Head of caudate nucleus (tissue), 42 donors: ENCODE data around the gene GAS2L2.

Experiments
- DNase-seq, 42 donors: peaks; one replicate each; pipeline versions ENCODE4 v3.0.0 to v3.0.0-alpha.2; 2020 to 2021; ENCODE audit warnings: mixed read lengths in 7 of 42
- intact Hi-C: fragments of 100-400 bp; cut with DNase I; formaldehyde crosslinking; loops from one replicate; pipeline ENCODE4 v1.15.0; 2022

The GAS2L2 gene

GRCh38 chr17:35752945-35753764 lies at the start of gene GAS2L2:
Gene GAS2L2 (minus strand): TSS chr17:35753239. CDS start chr17:35752850, 389 bp downstream.
- intact Hi-C loops, result no loop called here

DNA sequence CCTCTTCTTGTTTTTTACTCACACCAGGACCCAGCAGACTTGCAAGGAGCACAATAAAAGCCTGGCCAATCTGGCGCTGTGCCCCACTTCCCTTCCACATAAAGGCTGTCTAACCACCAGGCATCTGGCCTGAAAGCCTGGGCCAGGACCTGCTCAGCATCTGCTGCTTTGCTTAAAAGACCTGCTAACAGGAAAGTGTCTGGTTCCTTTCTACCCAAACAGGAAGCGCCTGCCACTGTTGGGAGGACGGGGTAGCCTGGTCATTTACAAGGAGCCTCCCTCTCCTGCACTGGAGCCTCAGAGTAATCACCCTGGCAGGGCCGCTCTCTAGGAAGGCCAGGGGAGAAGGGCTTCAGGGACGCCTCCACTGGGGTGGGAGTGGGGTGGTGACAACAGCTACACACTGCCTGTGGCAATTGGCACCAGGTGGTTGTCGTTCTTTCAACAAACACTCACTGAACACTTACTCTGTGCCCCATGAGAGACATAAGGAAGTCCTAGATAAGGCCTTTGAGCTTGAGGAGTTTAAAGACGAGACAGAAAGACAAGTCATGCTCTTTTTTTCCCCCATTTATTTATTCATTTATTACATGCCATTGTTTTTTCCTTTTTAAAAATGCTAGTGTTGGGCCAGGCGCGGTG lies 48.7 kb upstream of the GAS2L2 start:
- intact Hi-C loops, result no loop called here
- peak in 41 of 42 donors; percentile 24 to 79 (median 62) for DNase-seq

More at GRCh38 chr17:35752945-35753764, at the start of gene GAS2L2:
- DNase-seq, result peak in 1 of 42 donors; percentile 25

DNA sequence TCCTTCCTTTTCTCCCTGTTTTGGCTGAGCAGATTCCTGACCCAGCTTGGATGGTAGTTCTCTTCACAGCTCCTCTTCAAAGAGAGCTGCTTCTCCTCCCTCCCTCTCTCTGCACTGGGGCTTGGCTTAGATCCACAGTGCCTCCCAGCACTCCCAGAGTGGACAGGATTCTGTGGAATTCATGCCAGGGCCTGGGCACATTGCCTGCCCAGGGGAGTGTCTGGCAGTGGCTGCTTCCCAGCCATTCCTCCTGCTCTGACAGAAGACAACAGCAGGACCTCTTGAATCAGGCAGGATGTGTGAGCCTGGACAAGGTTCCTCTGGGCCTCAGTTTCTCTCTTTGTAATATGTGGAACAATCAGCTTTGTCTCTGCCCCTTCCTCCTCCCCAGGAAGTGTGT lies 46.9 kb upstream of the GAS2L2 start:
- intact Hi-C loops, result no loop called here
- DNase-seq, result peak in 33 of 42 donors; percentile 14 to 81 (median 58)

- intact Hi-C loops, result no loop called here
These were observed 44.9 kb upstream of the GAS2L2 start for GRCh38 chr17:35797918-35798317.

DNA sequence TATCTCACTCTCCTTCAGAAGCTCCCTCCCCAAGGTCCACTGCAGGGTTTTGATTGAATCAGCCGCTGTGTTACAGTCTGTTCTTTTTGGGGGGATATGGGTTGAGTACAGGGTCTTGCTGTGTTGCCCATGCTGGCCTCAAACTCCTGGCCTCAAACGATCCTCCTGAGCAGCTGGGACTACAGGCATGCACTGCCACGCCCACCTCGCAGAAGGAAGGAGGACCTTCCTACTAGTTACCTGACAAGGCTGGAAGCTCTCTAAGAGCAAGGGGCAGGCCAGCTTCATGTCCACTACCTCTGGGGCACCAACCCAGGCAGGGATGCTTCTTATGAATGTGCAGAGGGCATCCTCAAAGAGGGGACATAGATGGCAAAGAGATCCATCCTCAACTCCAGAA lies 44.3 kb upstream of the GAS2L2 start:
- DNase-seq, result peak in 2 of 42 donors; percentile 20 to 22
- intact Hi-C loops, result no loop called here

More at GRCh38 chr17:35797918-35798317, 44.9 kb upstream of the GAS2L2 start:
- DNase-seq, result no peak

DNA sequence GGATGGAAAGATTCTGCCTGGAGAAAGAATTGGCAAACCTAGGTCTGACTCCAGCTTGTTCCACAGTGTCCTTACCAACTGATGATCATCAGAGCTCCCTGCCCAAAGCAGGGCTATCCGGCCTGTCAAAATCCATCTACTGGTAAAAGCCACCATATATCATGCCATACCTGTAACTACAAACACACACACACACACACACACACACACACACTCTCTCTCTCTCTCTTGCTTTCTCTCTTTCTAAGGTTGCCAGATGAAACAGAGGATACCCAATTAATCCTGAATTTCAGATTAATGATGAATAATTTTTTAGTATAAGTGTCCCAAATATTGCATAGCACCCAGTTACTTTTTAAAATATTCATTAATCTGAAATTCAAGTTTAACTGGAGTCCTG lies 43.9 kb upstream of the GAS2L2 start:
- DNase-seq, result peak in 1 of 42 donors; percentile 2
- intact Hi-C loops, result no loop called here

GRCh38 chr17:35795871-35796265 lies 42.8 kb upstream of the GAS2L2 start:
- intact Hi-C loops, result no loop called here
- DNase-seq, result peak in 1 of 42 donors; percentile 29

GRCh38 chr17:35795007-35795870 lies 42.2 kb upstream of the GAS2L2 start, which contains the start of gene MMP28:
Gene MMP28 (minus strand): TSS chr17:35795641. CDS start chr17:35795377, 264 bp downstream.
- DNase-seq, result peak in 4 of 42 donors; percentile 10 to 44 (median 38)
- intact Hi-C loops, result no loop called here

DNA sequence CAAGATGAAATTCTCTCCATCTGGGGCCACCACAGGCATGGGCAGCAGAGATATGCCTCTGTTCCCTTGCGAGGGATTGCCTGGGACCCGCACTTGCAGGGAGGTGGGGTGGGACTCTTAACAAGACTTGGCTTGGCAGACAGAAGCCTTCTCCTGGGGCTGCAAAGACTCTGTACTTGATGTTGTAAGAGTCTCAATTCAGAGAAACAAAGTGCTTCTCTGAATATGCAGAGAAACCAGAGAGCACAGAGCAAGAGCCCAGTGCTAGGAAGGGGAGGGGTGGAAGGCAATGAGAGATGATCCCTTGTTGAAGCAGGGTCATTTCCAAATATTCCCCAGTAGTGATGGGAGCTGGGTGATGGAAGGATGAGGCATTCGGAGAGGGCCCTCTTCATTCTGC lies 40.2 kb upstream of the GAS2L2 start:
- DNase-seq, result peak in 3 of 42 donors; percentile 35 to 64 (median 46)

GRCh38 chr17:35791681-35792350 lies 38.8 kb upstream of the GAS2L2 start:
- intact Hi-C loops, result no loop called here

More for the DNA sequence above, 40.2 kb upstream of the GAS2L2 start:
- intact Hi-C loops, result no loop called here

GRCh38 chr17:35790841-35791240 lies 37.8 kb upstream of the GAS2L2 start:
- peak in 3 of 42 donors; percentile 4 to 21 (median 5) for DNase-seq
- intact Hi-C loops, result no loop called here

More at GRCh38 chr17:35791681-35792350, 38.8 kb upstream of the GAS2L2 start:
- DNase-seq, result peak in 2 of 42 donors; percentile 11 to 15

DNA sequence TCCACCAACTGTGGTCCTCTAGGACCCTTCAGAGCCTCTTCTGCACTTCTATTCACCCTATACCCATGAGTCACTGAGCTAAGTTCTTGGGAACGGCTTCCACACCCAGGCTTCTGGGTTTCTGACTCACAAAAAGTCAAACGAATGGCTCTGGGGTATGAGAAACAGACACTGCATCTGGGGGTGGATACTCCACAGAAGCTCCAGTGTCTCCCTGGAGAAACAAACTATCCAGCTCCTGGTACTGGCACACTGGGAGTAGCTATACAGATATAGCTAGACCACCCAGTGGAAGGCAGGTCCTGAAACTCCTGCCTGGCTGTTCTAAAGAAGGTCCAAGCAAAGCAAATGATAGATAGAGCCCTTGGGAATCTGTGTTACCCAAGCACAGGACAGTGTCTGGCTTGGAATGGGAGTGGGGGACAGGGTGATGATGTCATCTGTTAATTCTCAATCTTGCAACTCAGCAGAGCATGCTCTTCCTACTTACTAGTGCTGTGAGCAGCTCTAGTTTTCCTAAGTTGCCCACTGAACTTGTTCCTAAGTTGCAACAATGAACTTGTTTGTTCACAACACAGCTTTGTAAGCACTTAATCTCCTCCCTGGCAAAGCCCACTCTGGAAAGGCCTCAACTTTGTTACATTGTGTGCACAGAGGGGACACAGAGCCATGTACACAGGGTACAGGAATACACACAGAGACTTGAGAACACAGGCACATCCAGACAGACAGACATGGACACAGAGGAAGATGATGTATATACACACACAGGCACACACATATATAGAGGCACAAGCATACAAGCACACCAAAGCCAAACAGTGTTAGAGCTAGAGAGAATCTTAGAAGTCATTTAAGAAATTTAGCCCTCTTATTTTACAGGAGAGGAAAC lies 35.7 kb upstream of the GAS2L2 start:
- intact Hi-C loops, result no loop called here
- peak in 3 of 42 donors; percentile 12 to 49 (median 36) for DNase-seq

GRCh38 chr17:35786941-35787432 lies 33.9 kb upstream of the GAS2L2 start:
- intact Hi-C loops, result no loop called here
- DNase-seq, result peak in 1 of 42 donors; percentile 7

DNA sequence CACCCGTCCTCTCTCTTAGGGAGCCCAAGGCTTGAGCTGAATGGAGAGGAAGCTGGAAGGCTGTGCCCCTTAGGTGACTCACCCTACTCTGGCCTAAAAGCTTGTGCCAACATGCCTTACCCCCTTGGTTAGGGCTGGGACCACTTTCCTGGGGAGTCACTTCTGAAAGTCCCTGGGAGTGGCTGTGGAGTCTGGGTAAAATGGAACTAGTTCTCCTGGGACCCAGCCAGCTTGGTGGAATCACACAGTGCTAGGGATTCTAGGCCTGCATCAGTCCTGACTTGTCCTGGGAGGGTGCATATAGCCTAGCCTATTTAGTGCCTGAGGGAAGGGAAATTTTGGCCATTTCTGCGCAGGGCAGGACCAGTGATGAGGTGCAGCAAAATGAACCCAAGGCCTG lies 31.9 kb upstream of the GAS2L2 start:
- intact Hi-C loops, result no loop called here
- DNase-seq, result no peak

DNA sequence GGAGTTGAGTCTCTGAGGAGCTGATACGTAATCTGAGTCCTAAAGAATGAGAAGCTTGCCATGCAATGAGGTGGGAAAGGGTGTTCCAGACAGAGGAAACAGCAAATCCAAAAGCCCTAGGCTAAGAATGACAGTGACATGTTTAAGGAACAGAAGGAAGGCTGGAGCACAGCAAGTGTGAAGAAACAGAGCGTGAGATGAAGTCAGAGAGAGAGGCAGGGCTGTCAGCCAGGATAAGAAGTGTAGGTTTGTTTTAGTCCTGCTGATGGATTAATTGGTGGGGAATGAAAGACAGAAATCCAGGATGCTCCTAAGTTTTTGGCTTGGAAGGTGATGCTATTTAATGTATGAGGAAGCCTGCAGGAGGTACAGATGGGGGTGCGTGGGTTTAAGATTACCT lies 27.9 kb upstream of the GAS2L2 start:
- intact Hi-C loops, result no loop called here
- peak in 13 of 42 donors; percentile 25 to 74 (median 53) for DNase-seq

DNA sequence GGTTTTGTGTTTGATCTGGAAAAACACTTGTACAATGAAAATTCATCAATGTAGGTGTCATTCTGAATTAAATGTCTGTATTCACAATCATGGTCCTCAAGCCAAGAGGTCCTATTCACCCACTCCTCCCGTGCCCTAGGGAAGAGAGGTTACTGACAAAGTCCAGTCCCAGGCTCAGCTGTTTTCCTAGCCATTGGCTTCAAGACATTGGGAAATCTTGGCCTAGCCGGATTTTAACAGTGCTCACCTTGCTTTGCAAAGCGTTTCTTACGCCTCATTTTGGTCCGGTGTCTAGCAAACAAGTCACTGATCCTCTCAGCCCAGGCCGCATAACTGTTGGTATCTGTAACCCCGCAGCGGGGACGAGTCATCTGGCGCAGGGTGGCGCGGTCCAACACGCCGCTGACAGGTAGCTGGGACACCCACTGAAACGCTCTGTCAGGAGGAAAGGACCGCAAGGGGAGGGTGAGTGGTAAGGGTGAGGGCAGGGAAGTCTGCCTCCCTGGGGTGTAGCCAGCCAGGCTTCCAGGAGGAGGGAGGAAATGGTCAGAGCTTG lies 25.7 kb upstream of the GAS2L2 start:
- intact Hi-C loops, result no loop called here
- DNase-seq, result no peak

DNA sequence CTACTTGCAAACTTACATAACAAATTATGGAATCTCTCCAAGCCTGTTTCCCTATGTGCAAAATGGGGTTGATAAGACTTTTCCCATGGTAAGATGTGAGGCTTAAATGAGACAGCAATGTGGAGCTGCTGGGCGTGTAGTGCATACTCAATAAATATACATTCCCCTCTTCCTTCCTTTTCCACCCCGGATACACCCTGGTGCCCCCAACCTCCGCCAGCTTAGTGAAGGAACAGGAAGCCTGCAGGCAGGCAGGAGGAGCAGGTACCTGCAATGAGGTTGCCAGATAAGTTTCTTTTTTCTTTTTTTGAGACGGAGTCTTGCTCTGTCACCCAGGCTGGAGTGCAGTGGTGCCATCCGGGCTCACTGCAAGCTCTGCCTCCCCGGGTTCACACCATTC lies 22.5 kb upstream of the GAS2L2 start:
- no peak for DNase-seq
- intact Hi-C loops, result no loop called here
